HFFc6 (cell line): ENCODE data around the gene EXOC4. TPM values are rescaled to one million over a fixed set of nuclear protein-coding genes. Genes with fewer than 3 reads are reported as not detected.
A peak's percentile ranks its signal among the peaks of the same experiment; 100 is the strongest.

Experiments
- DNase-seq: peaks from one replicate; pipeline ENCODE4 v3.0.0-alpha.2; 2018
- H3K27ac Mint-ChIP-seq: 2 replicates; pipeline ENCODE4 v1.8.0; 2020; ENCODE audit warnings: mild to moderate bottlenecking, mixed read lengths
- H3K27me3 Mint-ChIP-seq: 2 replicates; pipeline ENCODE4 v1.8.0; 2021; ENCODE audit warnings: mild to moderate bottlenecking, moderate library complexity, mixed read lengths; ENCODE audit not compliant: insufficient read depth
- H3K36me3 Mint-ChIP-seq: 2 replicates; pipeline ENCODE4 v1.8.0; 2021; ENCODE audit warnings: low read depth, mixed read lengths
- H3K4me1 Mint-ChIP-seq: 2 replicates; pipeline ENCODE4 v1.8.0; 2020; ENCODE audit warnings: low read depth, mixed read lengths
- H3K4me3 Mint-ChIP-seq: 2 replicates; pipeline ENCODE4 v1.8.0; 2020; ENCODE audit warnings: mild to moderate bottlenecking, moderate library complexity, mixed read lengths
- H3K9me3 Mint-ChIP-seq: 2 replicates; pipeline ENCODE4 v1.8.0; 2020; ENCODE audit warnings: mild to moderate bottlenecking, mixed read lengths
- CTCF ChIP-seq: fragments of 200-600 bp; sonication (generic); IDR thresholded peaks from 2 replicates; pipeline ENCODE4 v1.5.0; 2021; ENCODE audit warnings: antibody characterized with exemption, mild to moderate bottlenecking
- total RNA-seq, 6 experiments: library from RNA; stranded (reverse); fragmentation: NEBNext Ultra II Directional; extraction: Animal tissue kit (Norgen Biotek cat#: 25700); gene quantifications; 2 replicates in 1 of 6; 3 replicates in 5 of 6; pipeline ENCODE4 v1.2.3, GENCODE V29; 2021

The EXOC4 gene
- total RNA-seq, 6 experiments from 2014 or later, result 57.6 to 67.6 (median 61.4) TPM

- Mint-ChIP-seq H3K27ac (no peak overlapping the region), H3K36me3 (no peaks in the 10 kb centered on the region), H3K9me3 (no peaks in the 10 kb centered on the region), H3K4me3 (no peak overlapping the region), H3K27me3 (peaks cover 2% of the 10 kb centered on the region; the same call in 1 of the 2 replicates), H3K4me1 (peaks cover 6% of the 10 kb centered on the region; the same call in 1 of the 2 replicates)
- no peak for DNase-seq
- TF ChIP-seq CTCF, result no peak
Observed at GRCh38 chr7:133763076-133763640, 510.3 kb downstream of the EXOC4 start.

- H3K27me3 Mint-ChIP-seq, result no peaks in the 10 kb centered on the region; the same call in 1 of the 2 replicates
- H3K4me3 Mint-ChIP-seq, result no peak overlapping the region
- H3K4me1 Mint-ChIP-seq, result peaks cover 16% of the 10 kb centered on the region
Observed at GRCh38 chr7:133769668-133770067, 516.8 kb downstream of the EXOC4 start.

GRCh38 chr7:133770863-133771492, 518.1 kb downstream of the EXOC4 start:
- Mint-ChIP-seq H3K4me1 (peaks cover 16% of the 10 kb centered on the region), H3K9me3 (no peaks in the 10 kb centered on the region), H3K36me3 (no peaks in the 10 kb centered on the region), H3K27ac (peak overlapping the region; percentile 37), H3K4me3 (no peak overlapping the region), H3K27me3 (no peaks in the 10 kb centered on the region; the same call in 1 of the 2 replicates)
- DNase-seq, result peak; percentile 50
- TF ChIP-seq CTCF, result no peak

More at GRCh38 chr7:133769668-133770067, 516.8 kb downstream of the EXOC4 start:
- Mint-ChIP-seq H3K27ac (no peak overlapping the region), H3K36me3 (no peaks in the 10 kb centered on the region), H3K9me3 (no peaks in the 10 kb centered on the region)
- no peak for DNase-seq
- no peak for TF ChIP-seq CTCF

- Mint-ChIP-seq H3K9me3 (no peaks in the 10 kb centered on the region), H3K27ac (no peak overlapping the region), H3K36me3 (no peaks in the 10 kb centered on the region), H3K27me3 (no peaks in the 10 kb centered on the region), H3K4me3 (no peak overlapping the region), H3K4me1 (peaks cover 16% of the 10 kb centered on the region)
- TF ChIP-seq CTCF, result no peak
- DNase-seq, result no peak
Observed at GRCh38 chr7:133771788-133772419, 519.0 kb downstream of the EXOC4 start.

GRCh38 chr7:133773601-133774000, 520.7 kb downstream of the EXOC4 start:
- Mint-ChIP-seq H3K9me3 (no peaks in the 10 kb centered on the region), H3K4me1 (peaks cover 16% of the 10 kb centered on the region), H3K36me3 (no peaks in the 10 kb centered on the region), H3K27me3 (no peaks in the 10 kb centered on the region), H3K27ac (no peak overlapping the region), H3K4me3 (no peak overlapping the region)
- no peak for DNase-seq
- no peak for TF ChIP-seq CTCF
